GM19324 (cell line): Measurements from ENCODE around the gene CNTNAP5.

Source experiments
- ATAC-seq: cut with Tn5 transposase; IDR thresholded peaks from one replicate; pipeline ENCODE4 v1.9.1; 2021; ENCODE audit warnings: mild to moderate bottlenecking, moderate library complexity; ENCODE audit not compliant: unreplicated experiment, low FRiP score

CNTNAP5 gene

DNA sequence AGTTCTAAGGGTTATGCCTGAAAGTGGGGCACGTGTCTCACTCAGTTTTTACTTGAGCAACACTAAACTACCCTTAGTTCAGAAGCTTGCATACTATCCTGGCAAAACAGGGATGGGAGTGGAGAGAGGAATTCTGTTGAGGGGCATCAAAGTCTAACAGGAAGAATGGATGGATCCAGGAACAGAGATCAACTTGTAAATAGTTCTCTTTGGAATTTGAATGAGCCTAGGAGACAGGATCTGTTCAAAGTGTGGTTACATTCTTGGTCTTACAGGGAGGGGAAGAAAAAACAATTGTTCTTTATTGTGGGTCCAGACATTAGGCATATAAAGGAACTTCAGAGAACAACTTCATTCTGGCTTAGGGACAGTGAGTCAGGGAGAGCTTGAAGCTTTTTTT, 560.2 kb downstream of the CNTNAP5 start:
- ATAC-seq: no peak

DNA sequence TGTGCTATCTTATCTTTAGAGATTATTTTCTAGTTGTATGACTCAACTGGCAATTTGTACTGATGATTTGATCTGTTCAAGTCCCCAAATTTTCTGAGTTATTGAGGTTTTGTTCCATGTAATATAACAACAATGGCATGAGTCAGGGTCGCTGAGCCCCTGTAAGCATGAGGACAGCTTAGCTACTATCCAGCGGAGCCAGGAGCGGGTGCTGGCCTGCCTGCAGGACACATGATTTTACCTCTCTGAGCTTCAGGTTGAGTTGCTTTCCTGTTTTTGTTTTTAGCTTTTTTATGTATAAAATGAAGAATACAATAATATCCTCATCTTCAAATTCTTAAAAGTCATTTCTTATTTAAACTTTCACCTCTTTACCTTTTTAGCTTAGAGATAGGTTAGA, 561.1 kb downstream of the CNTNAP5 start:
- ATAC-seq: no peak

DNA sequence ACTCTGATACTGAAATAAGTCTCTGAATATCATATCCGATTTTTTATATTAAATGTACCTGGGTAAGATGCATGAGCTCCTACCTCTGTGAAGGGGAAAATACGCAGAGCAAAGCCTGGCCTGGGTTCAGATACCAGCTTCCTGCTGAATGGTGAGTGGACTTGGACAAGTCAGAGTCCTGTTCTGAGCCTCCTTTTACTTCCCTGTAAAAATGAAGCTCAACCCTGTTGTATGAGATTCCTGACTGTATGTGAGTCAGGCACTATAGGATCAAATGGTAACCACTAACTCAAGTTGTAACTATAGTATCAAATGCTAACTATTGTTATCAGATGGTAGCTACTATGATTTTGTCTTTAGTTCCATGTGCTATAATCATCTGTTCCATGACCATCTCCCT, 561.7 kb downstream of the CNTNAP5 start:
- ATAC-seq: no peak

DNA sequence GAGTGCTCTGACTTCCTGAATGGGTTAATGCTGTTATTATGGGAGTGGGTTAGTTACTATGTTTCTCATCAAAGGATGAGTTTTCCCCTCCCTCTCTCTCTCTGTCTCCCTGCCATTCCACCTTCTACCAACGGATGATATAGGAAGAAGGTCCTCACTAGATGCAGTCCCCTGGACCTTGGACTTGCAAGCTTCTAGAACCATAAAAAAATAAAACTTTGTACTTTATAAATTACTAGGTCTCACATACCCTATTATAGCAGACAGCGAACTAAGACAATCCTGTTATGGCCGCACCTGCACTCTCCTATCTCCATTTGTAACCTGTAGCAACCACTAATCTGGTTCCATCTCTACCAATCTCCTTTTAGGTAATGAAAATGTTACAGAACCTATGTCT, 564.9 kb downstream of the CNTNAP5 start:
- no peak for ATAC-seq

DNA sequence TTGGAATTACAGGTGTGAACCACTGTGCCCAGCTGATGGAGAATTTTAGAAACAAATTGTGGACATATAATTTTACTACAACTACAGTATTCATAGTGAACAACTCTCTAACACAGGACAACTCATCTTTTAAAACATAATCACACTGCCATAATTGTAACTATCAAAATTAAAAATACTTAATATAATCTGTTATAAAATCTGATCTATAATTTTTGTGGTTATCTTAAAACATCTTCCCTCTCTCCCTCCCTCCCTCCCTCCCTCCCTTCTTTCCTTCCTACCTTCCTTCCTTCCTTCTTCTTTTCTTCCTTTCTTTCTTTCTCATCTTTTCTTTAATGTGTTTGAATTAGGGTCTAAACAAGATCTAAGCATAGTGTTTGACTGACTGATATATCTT, 577.7 kb downstream of the CNTNAP5 start:
- no peak for ATAC-seq

DNA sequence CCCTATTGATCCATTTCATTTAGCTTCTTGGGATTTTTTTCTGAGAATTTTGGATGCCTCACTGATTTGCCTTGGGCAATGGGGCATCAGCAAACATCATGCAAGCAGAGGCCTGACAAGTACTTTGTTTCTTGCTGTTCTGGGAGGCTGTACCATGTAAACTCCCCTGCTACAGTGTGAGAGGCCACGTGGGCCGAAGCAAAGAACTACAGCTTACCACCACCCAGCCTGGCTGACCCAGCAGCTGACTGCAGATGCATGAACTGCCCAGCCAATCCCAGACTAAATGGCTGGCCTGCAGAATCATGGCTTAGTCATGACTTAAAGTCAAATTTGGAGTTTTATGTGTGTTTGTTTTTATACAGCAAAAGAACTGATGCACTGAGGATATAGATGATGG, 579.9 kb downstream of the CNTNAP5 start:
- ATAC-seq: no peak

DNA sequence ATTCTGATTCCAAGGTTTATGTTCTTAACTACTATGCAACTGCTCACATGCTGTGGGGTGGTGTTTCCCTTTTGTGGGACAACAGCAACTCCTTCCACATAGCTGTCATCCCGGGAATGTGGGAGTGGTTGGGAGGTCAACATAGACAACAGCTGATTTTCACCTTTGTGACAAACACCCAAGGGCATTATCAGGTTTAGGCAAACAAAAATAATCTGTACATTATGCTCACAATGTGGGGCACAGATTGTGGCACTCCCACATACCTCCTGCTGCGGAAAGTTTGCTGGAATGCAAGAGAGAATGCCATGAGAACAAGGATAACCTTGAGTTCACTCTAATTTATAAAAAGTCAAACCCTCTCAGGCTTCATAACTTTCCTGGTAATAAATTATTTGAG, 582.6 kb downstream of the CNTNAP5 start:
- ATAC-seq: no peak

DNA sequence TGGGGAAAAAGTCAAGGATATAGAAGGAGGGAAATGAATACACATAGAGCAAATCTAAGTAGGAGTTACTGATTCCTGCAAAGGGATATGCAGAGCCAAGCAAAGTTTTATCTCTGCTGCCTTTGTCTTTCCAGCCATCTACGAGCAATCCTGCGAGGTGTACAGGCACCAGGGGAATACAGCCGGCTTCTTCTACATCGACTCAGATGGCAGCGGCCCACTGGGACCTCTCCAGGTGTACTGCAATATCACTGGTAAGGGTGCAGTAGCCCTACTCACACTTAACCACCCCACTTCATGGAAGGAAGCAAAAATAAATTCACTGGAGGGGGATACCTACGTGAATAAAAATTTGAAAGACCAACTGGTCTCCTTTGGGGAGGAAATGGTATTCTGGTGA, 584.6 kb downstream of the CNTNAP5 start:
- no peak for ATAC-seq

DNA sequence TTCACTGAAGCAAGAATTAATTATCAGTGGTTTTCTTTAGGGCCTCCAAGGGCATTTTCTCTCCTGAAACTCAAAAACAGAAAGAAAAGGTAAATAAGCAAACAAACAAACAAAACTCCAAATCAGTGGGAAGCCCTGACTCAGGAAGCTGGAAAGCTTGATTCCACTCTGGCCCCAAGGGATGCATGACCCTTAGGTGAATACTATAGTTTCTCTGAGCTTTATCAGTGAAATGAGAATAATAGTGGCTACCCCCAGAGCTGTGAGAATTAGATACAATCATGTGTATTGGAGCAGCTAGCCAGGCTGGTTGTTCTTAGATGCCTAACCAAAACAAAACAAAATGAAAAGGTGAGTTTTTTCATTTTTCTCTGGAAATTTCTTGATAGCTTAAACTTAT, 585.1 kb downstream of the CNTNAP5 start:
- ATAC-seq: no peak

DNA sequence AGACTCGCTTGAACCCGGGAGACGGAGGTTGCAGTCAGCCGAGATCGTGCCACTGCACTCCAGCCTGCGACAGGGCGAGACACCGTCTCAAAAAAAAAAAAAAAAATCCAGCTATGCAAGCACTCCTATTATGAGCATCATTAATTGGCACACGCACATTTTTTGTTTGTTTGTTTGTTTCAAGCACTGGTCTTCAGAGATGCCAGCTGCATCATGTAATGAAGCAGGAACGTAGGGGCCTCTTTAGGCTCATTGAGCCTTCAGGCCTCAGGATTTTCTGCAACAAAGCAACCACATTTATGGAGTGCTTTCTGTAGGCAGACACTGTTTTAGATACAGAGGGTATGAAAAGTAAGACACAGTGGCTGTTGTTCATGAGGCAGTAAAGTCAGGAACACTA, 585.8 kb downstream of the CNTNAP5 start:
- ATAC-seq: no peak

DNA sequence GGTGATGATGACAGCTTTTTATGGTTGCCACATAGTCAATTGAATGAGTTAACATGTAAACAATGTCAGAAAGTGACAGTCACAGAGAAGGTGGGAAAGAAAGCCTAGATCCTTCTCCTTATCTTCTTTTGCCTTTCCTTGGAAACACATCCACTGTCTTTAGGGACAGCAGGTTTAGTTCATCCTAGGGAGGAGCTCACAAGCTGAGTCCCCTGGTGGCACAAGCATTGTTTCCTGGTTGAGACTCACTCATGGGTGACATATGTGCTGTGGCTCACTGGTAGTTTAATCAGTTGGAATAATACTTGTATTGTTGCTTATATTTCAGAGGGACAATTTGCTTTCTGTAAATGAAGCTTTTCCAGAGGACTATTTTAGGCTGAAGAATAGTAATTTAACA, 598.5 kb downstream of the CNTNAP5 start:
- no peak for ATAC-seq

DNA sequence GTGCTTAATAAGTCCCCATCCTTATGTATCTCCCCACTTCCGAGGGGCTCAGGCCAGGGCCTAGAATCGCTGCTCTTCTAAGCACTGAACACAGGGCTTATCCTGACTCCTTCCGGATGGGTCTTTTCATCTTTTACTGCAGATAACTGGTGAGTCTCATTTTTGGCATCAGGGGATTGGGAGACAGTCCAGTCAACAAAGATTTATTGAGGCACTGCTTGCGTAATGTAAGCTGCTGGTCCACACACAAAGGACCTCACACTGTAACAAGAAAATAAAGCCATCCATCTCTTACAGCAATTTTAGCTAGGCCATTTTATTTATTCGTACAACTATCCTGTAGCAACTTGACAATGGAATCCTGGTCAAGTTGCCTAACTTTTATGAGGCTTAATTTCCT, 600.5 kb downstream of the CNTNAP5 start:
- ATAC-seq: no peak

DNA sequence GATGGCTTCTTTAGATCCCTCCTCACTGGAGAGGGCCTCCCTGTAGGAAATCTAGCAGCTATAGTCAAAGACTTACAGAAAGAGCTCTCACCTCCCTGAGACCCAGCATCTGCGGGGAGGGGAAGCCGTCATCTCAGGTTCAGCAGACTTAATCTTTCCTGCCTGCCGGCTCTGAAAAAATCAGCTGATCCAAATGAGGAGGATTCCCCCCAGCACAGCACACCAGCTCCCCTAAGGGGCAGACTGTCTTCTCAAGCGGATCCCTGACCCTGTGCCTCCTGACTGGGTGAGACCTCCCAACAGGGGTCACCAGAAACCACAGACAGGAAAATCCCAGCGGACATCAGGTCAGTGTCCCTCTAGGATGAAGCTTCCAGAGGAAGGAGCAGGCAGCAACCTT, 601.9 kb downstream of the CNTNAP5 start:
- ATAC-seq: no peak

DNA sequence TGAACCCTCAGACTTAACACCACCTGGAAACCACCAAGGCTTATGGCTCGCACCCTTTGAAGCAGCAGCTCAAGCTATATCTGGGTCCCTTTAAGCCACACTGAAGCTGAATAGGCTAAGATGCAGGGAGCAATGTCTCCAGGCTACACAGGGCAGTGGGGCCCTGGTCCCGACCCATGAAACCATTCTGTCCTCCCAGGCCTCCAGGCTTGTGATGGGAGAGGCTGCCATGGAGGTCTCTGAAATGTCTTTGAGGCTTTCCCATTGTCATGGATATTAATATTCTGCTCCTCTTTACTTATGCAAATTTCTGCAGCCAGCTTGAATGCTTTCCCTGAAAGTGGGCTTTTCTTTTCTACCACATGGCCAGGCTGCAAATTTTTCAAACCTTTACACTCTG, 608.7 kb downstream of the CNTNAP5 start:
- no peak for ATAC-seq

DNA sequence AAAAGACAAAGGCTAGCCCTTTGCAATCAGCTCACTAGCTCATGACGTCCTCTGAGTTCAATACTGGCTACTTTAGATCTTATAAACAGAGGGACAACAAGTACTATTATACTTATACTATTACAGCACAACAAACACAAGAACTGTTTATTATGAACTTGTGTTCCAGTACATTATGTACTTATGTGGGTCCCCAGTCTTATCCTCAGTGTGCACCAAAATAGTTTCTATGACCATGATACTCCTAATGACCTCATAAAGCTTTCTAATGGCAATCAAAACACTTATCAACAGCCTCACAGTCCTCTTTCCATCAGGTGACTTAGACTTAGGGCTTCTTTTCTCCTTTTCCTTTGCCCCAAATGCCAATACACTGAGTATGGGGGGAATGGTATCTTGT, 614.4 kb downstream of the CNTNAP5 start:
- ATAC-seq: no peak

DNA sequence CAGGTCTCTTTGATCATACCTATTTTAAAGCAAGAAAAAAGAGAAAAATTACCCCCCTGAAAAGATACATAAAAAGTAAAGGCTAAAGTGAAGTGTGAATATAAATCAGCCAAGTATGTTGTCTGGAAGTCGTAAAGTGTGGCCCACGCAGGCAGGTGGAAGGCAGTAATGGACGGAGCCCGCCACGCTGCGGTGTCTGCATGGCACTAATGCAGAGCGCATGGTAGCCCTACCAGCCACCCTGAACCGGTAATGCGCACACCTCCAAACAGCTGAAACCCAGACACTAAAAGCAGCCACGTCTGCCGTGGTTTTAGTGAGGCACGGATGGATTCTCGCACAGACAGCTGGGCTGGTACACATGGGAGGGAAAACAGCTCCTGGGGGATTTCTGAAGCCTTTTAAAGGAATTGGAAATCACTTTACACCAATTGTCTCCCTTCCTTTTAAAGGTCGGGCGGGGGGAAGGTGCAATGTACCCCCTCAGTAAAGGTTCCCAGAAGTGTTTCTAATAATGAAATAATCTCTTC, 615.2 kb downstream of the CNTNAP5 start:
- ATAC-seq: no peak

DNA sequence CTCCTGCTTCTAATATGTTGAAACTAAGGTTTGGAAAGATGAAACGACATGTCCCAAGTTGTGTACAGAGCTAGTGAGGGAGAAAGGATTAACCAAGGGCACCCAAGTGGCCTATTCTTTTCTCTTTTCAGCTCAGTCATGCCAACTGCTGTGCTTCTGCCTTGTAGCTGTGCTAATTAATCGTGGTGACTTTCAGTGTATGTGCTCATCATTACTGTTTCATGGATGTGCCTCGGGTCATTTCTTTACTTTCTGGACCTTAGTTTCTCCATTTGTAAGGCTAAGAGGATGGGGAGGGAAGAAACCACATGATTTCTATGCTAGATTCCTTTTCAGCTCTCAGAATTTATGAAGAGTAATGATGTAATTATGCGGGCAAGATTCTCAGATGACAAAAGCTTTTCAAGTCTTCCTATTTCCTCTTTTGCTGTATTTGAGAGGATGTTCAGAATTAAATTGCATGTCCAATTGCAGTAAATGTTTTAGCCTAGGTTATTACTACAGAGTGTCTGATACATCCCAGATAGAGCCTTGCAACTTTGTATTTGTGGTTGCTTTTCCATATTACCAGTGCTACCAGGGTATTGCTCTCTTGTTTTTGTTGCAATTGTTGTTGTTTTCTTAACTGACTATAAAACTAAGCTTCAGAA, 621.2 kb downstream of the CNTNAP5 start:
- no peak for ATAC-seq

DNA sequence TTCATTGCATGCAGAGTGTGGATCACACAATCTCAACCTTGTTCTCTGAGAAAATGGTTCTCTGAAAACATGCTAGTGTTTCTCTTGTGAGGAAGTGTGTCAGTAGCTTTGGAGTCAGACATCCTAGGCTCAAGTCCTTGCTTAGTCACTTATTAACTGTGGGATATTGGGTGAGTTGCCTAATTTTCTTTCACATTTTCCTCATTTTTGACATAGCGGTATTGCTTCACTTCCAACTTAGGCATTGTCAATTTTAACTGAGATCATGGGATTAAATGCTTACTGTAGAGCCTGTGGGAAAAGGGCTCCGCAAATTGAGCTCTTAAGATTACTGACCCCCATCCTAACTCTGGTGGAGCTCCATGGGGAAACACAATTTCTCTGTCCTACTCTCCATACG, 622.2 kb downstream of the CNTNAP5 start:
- no peak for ATAC-seq

DNA sequence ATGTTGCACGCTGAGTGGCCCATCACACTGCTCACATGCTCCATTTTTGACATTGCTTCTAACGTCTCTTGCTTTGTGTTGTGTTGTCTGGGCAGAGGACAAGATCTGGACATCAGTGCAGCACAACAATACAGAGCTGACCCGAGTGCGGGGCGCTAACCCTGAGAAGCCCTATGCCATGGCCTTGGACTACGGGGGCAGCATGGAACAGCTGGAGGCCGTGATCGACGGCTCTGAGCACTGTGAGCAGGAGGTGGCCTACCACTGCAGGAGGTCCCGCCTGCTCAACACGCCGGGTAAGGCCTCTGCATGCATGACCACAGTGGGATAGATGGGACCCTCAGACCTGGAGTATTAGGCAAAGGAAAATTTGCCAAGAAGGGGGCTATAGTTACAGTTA, 622.6 kb downstream of the CNTNAP5 start:
- ATAC-seq: no peak

DNA sequence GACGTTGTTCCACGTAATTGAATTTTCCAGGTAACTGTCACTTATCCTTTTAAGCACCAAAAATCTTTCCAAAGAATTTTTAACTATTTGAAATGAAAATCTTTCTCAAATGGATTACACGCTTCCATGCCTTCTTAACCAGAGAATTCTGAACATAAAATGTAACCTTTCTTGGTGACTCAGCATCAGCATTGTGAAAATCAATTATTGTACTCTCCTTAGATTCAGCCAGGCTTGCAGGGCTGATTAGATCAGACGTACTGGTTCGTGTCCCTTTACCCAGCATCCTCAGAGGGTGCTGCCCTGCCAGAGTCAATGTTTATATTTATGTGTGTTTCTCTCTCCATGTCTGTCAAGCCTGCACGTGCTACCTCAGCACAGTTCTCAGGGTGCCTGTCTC, 623.9 kb downstream of the CNTNAP5 start:
- no peak for ATAC-seq

DNA sequence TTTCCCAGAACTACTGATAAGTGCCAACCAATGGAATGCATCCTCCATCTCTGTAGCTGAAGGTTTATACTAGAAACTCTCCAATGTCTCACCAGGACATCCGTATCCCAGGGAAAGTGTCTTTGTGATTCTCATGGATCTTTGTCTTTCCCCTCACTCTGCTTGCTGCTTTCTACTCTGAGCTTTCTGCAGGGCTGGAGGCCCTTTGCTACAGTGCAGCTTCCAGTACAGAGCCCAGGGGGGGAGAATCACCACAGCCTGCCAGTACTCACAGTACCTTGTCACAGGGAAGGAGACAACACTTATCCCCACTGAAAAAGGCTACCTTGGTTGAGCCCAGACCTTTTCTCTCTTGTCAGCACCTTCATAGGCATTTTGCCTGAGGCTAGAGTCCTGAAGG, 627.0 kb downstream of the CNTNAP5 start:
- ATAC-seq: no peak

DNA sequence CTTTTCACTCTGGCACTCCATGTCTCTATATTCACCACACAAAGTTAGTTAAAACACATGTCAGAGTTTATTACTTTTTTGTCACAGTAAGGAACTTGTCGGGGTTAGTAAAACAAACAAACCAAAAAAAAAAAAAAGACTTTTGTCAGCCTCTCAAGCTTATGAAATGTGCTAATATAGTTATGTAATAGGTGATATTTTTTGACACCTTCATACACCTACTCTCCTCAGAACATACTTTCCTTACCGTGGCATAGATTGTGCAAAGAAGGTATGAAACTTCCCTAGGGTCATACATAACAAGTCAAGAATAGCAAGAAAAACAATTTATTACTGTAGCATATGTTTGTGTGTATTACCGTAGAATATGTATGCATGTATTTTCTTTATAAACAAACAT, 633.3 kb downstream of the CNTNAP5 start:
- no peak for ATAC-seq

DNA sequence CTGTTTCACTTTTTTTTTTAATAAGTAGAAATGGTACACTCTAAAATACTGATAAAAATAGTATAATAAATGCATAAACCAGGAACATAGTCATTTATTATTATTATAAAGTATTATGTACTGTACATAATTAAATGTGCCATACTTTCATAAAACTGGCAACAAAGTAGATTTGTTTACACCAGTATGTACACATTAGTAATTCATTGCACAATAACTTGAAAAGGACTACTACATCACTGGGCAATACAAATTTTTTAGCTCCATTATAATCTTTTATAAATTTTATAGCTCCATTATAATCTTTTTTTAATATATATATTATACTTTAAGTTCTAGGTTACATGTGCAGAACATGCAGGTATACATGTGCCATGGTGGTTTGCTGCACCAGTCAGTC, 636.5 kb downstream of the CNTNAP5 start:
- no peak for ATAC-seq
